HG03460 (cell line): ENCODE results near the gene TRPV3.
"Not testable (repeated sequence)": the region's sequence is repeated elsewhere in the genome, so short reads cannot be mapped to it uniquely, and the experiment has no call there.

Source experiments
- ATAC-seq: cut with Tn5 transposase; IDR thresholded peaks from one replicate; pipeline ENCODE4 v1.9.1; 2021; ENCODE audit not compliant: unreplicated experiment

TRPV3 gene

GRCh38 chr17:3574231-3574630 lies 16.6 kb upstream of the TRPV3 start:
- ATAC-seq: no peak

- no peak for ATAC-seq
Measured at GRCh38 chr17:3573246-3574100, 15.9 kb upstream of the TRPV3 start.

- no peak for ATAC-seq
Measured at GRCh38 chr17:3572231-3572630, 14.6 kb upstream of the TRPV3 start.

DNA sequence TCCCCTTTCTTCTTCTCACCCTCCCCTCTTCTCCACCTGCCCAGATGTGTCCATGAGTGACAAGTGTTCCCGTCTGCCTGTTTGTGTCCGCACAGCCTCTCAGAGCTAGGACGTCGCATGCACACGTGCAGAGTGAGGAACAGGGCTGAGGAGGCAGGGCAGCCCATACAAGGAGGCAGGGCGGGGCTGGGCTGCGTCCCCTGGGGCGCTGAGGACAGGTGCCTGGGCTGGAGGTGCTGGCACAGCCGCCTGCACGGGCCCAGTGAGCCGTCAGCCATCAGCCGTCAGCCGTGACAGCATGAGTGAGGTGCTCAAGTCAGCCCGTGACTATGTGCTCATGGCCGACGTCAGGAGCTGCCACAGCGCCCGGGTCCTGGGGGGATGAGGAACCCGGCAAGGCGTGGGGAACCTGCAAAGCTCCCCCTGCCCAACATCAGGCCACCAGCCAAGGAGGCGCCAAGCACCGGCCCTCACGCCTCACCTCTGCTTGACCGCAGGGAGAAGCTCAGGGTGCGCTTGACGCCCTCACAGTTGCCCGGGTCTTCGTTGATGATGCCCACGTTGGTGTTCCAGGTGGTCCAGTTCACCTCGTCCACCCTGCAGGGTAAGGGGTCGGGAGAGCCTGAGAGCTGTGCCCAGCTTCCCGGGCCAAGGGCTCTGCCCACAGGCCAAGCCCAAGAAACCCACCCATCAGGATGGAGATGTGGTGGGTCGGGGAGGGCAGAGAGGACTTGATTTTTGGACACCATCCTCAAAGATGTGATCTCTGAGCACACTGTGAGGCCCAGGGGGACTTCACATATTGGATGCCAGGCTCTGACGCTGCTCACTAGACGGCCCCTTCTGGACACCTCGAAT lies 13.7 kb upstream of the TRPV3 start:
- no peak for ATAC-seq

GRCh38 chr17:3569534-3570137 lies 12.0 kb upstream of the TRPV3 start:
- no peak for ATAC-seq

- no peak for ATAC-seq
Measured at GRCh38 chr17:3566551-3566950, 8.9 kb upstream of the TRPV3 start.

GRCh38 chr17:3565143-3565542 lies 7.5 kb upstream of the TRPV3 start:
- no peak for ATAC-seq

DNA sequence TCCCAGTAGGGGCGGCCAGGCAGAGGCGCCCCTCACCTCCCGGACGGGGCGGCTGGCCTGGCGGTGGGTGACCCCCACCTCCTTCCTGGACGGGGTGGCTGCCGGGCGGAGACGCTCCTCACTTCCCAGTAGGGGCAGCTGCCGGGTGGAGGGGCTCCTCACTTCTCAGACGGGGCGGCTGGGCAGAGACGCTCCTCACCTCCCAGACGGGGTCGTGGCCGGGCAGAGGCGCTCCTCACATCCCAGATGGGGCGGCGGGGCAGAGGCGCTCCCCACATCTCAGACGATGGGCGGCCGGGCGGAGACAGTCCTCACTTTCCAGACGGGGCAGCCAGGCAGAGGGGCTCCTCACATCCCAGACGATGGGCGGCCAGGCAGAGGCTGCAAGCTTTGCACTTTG lies 6.6 kb upstream of the TRPV3 start:
- ATAC-seq: not testable (repeated sequence)

GRCh38 chr17:3559270-3559645 lies 1.6 kb upstream of the TRPV3 start:
- no peak for ATAC-seq

DNA sequence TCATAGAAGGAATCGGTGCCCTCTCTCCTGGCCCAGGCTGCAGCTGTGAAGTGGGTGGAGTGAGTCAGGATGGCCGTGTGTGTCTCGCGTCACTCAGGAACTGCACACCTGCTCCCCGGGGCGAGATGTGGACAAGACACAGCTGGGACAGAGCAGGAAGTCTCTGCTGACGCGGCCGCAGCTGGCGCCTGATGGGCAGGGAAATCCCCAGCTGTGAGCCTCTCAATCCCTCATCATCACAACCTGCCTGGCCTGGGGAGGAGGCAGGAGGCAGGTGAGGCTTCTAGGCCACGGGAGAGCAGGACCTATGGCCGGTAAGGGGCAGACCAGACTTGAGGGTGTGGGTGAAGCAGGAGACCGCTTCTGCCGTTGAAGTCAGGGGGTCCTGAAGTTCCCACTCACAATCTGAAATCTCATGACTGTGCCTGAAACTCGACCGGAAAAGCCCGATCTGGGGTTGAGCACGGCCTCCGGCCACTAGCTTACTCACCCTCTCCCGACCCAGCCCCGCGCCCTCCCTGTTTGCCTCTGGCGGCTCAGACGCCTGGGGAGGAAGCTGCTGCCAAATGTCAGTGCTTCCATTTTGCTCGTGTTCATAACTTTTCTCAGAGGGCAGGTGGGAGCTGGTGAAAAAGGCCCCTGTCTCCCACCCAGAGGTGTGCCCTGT lies 1.1 kb upstream of the TRPV3 start:
- ATAC-seq: peak; percentile 77

GRCh38 chr17:3556916-3557767 lies 470 bp downstream of the TRPV3 start:
- ATAC-seq: no peak

GRCh38 chr17:3556239-3556915 lies 1.2 kb downstream of the TRPV3 start:
- no peak for ATAC-seq

- ATAC-seq: no peak
Measured at GRCh38 chr17:3555189-3555796, 2.3 kb downstream of the TRPV3 start.

DNA sequence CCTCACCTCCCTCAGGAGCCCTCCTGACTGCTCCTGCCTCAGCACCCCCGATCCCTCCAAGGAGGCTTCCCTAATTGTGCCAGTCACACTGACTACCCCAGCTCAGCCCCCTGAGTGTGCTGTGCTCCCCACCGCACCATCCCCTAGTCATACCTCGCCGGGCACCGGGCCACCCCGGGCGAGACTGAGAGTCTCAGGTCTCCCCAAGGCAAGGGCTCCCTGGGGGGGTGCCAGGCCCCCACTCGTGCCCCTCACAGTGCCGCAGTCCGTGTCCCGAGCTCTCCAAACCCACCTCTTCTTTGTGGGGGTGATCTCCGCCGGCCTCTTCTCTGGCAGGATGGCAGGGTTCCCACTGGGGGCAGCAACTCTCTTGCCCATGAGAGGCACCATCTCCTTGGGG lies 3.2 kb downstream of the TRPV3 start:
- no peak for ATAC-seq

- no peak for ATAC-seq
Measured at GRCh38 chr17:3553419-3554401, 3.9 kb downstream of the TRPV3 start.

- no peak for ATAC-seq
Measured at GRCh38 chr17:3552916-3553315, 4.7 kb downstream of the TRPV3 start.

GRCh38 chr17:3551189-3551588 lies 6.4 kb downstream of the TRPV3 start:
- no peak for ATAC-seq

GRCh38 chr17:3549610-3550162 lies 7.9 kb downstream of the TRPV3 start:
- no peak for ATAC-seq
